ENCODE data around the gene LCNL1.

DNA sequence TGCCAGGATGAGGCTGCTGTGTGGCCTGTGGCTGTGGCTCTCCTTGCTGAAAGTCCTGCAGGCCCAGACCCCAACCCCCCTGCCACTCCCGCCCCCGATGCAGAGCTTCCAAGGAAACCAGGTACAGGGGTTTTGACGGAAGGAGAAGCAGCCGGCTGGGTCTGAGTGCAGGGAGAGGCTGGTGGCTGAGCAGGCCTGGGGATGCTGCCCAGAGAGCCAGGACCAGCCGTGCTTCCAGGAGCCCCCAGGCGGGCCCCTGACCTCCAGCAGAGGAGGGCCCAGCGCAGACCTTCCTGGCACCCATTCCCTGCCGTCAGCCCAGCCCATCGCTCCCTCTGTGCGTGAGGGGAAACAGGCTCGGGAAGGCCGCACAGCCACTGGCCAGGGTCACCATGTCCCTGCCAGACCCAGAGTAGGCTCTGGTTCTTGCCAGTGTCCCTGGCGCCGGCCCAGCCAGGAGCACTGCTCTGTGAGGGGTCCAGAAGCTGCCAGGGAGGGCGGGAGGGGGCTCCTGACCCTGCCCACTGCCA lies 30.4 kb upstream of the LCNL1 start:
- TF ChIP-seq ETV6 (conservative IDR thresholded peaks at IDR 0.05 in 1 of 2, IDR thresholded peaks at IDR 0.05 in 1 of 2; ENCODE audit: borderline replicate concordance in 1 of 2, low read depth in 1 of 2) (no peak), ZNF274 (IDR thresholded peaks at IDR 0.05; ENCODE audit: insufficient read depth, insufficient read length) (no peak), BHLHE40 (IDR thresholded peaks at IDR 0.05; ENCODE audit: borderline replicate concordance in 1 of 2, low read depth in 2 of 2, low read length in 1 of 2) (no peak), EZH2 (IDR thresholded peaks at IDR 0.05; ENCODE audit: borderline replicate concordance, control insufficient read depth, low read depth, low read length) (no peak), TAF1 (IDR thresholded peaks at IDR 0.05; ENCODE audit: borderline replicate concordance, low read depth, low read length) (no peak)
- TF ChIP-seq, protein P1, sequence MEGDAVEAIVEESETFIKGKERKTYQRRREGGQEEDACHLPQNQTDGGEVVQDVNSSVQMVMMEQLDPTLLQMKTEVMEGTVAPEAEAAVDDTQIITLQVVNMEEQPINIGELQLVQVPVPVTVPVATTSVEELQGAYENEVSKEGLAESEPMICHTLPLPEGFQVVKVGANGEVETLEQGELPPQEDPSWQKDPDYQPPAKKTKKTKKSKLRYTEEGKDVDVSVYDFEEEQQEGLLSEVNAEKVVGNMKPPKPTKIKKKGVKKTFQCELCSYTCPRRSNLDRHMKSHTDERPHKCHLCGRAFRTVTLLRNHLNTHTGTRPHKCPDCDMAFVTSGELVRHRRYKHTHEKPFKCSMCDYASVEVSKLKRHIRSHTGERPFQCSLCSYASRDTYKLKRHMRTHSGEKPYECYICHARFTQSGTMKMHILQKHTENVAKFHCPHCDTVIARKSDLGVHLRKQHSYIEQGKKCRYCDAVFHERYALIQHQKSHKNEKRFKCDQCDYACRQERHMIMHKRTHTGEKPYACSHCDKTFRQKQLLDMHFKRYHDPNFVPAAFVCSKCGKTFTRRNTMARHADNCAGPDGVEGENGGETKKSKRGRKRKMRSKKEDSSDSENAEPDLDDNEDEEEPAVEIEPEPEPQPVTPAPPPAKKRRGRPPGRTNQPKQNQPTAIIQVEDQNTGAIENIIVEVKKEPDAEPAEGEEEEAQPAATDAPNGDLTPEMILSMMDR (IDR thresholded peaks at IDR 0.05 in 2 of 3, conservative IDR thresholded peaks at IDR 0.05 in 1 of 3; ENCODE audit: control insufficient read depth in 2 of 3, extremely low read depth in 1 of 3, insufficient read depth in 1 of 3, low read depth in 3 of 3, low read length in 3 of 3): no peak
- TF ChIP-seq, protein P2, sequence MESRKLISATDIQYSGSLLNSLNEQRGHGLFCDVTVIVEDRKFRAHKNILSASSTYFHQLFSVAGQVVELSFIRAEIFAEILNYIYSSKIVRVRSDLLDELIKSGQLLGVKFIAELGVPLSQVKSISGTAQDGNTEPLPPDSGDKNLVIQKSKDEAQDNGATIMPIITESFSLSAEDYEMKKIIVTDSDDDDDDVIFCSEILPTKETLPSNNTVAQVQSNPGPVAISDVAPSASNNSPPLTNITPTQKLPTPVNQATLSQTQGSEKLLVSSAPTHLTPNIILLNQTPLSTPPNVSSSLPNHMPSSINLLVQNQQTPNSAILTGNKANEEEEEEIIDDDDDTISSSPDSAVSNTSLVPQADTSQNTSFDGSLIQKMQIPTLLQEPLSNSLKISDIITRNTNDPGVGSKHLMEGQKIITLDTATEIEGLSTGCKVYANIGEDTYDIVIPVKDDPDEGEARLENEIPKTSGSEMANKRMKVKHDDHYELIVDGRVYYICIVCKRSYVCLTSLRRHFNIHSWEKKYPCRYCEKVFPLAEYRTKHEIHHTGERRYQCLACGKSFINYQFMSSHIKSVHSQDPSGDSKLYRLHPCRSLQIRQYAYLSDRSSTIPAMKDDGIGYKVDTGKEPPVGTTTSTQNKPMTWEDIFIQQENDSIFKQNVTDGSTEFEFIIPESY (IDR thresholded peaks at IDR 0.05): no peak
